K562 (cell line): ENCODE results near the gene RETSAT. TPM values are rescaled to one million over a fixed set of nuclear protein-coding genes. Genes with fewer than 3 reads are reported as not detected.

ENCODE experiments used
- ARID3A ChIP-seq: IDR thresholded peaks from 2 replicates; pipeline ENCODE4 v1.6.1; 2012; ENCODE audit warnings: low read depth, low read length, improper control_type of control experiment, borderline replicate concordance
- ATF7 ChIP-seq: fragments of 450-650 bp; IDR thresholded peaks from 2 replicates; pipeline ENCODE4 v1.7.1; 2014; ENCODE audit warnings: mild to moderate bottlenecking, moderate library complexity
- CAMTA2 ChIP-seq: fragments of 250-450 bp; sonication (Bioruptor Pico); conservative IDR thresholded peaks from 2 replicates; pipeline ENCODE4 v1.5.1; 2022
- E2F6 ChIP-seq, 2 experiments: IDR thresholded peaks; 2 replicates each; pipeline ENCODE4 v1.6.1; 2011; ENCODE audit warnings: borderline replicate concordance in 1 of 2, control low read depth in 1 of 2, low read depth in 1 of 2, low read length in 1 of 2, mild to moderate bottlenecking in 1 of 2, mixed read lengths in 1 of 2, moderate library complexity in 1 of 2; ENCODE audit not compliant: insufficient read depth in 1 of 2, insufficient read length in 1 of 2, poor library complexity in 1 of 2, severe bottlenecking in 1 of 2; ENCODE audit errors: extremely low read depth in 1 of 2
- ETV1 ChIP-seq: fragments of 450-650 bp; conservative IDR thresholded peaks from 2 replicates; pipeline ENCODE4 v1.6.1; 2016; ENCODE audit warnings: missing genetic modification characterization, control low read depth, low read depth, missing compliant biosample characterization
- KLF16 ChIP-seq: IDR thresholded peaks from 2 replicates; pipeline ENCODE4 v1.6.1; 2016; ENCODE audit warnings: antibody characterized with exemption
- NEUROD1 ChIP-seq: fragments of 150-350 bp; IDR thresholded peaks from 2 replicates; pipeline ENCODE4 v1.6.1; 2014; ENCODE audit warnings: borderline replicate concordance, low read length, low read depth; ENCODE audit not compliant: partially characterized antibody
- SAP30 ChIP-seq: fragments of 200-600 bp; sonication (generic); IDR thresholded peaks from 2 replicates; pipeline ENCODE4 v1.6.1; 2012; ENCODE audit warnings: borderline replicate concordance, low read depth, mild to moderate bottlenecking, moderate library complexity, low read length, control low read depth, inconsistent platforms; ENCODE audit not compliant: insufficient read depth, poor library complexity, severe bottlenecking
- SREBF1 ChIP-seq: fragments of 150-350 bp; IDR thresholded peaks from 2 replicates; pipeline ENCODE4 v1.6.1; 2014; ENCODE audit warnings: antibody characterized with exemption, low read depth, low read length, borderline replicate concordance
- TAF1 ChIP-seq: IDR thresholded peaks from 2 replicates; pipeline ENCODE4 v1.6.1; 2011; ENCODE audit warnings: mild to moderate bottlenecking, low read length, moderate library complexity; ENCODE audit not compliant: insufficient read depth, control insufficient read depth, severe bottlenecking; ENCODE audit errors: extremely low read depth
- ZNF263 ChIP-seq: sonication (generic); formaldehyde crosslinking; IDR thresholded peaks from 2 replicates; pipeline ENCODE4 v1.8.0; 2022; ENCODE audit warnings: mild to moderate bottlenecking, missing genetic modification reagents, borderline replicate concordance
- ZNF407 ChIP-seq: fragments of 450-650 bp; IDR thresholded peaks from 2 replicates; pipeline ENCODE4 v1.6.1; 2016; ENCODE audit warnings: low read depth
- polyA plus RNA-seq, 8 experiments: library from polyadenylated mRNA; depleted of rRNA in 4 of 8; stranded (reverse) in 5 of 8; unstranded in 3 of 8; fragments of >200 nt; fragmentation: Nextera tagmentation in 2 of 8; fragmentation: Illumina TruSeq in 1 of 8; extraction: Ambion mirVana in 2 of 8; extraction: Trizol in 1 of 8; gene quantifications; 2 replicates each; pipeline versions ENCODE4 v1.2.1 to v1.2.3, GENCODE V29; 2011 to 2014; ENCODE audit warnings: inconsistent platforms in 1 of 8, missing spikeins in 1 of 8
- total RNA-seq, 7 experiments: library from RNA; depleted of rRNA in 6 of 7; stranded (reverse); fragments of >200 nt in 6 of 7; fragmentation: Illumina TruSeq in 2 of 7; extraction: Trizol in 2 of 7; gene quantifications; 2 replicates each; pipeline versions ENCODE4 v1.2.1 to v1.2.3, GENCODE V29; 2011 to 2021; ENCODE audit warnings: low replicate concordance in 1 of 7
- TF ChIP-seq, protein P1 (sequence below): fragments of 450-650 bp; IDR thresholded peaks from 2 replicates; pipeline ENCODE4 v1.6.1; 2016

Gene RETSAT
- total and polyA plus RNA-seq, 9 of the 15 experiments (the other 6 are each of a cell fraction or from before 2014, with no cell fraction given): 1.9 to 21.6 (median 16.5) TPM

- TF ChIP-seq ZNF407 (peak; percentile 100), TAF1 (peak; percentile 87), CAMTA2 (CRISPR knock-in tag) (no peak), ETV1 (tag) (peak; percentile 71), KLF16 (peak; percentile 82), E2F6 (IDR thresholded peaks at IDR 0.05; ENCODE audit: borderline replicate concordance in 1 of 2, extremely low read depth in 1 of 2, insufficient read depth in 1 of 2, insufficient read length in 1 of 2, low read depth in 1 of 2, low read length in 1 of 2, poor library complexity in 1 of 2, severe bottlenecking in 1 of 2) (peak in 1 of 2 experiments; percentile 42), ATF7 (peak; percentile 80), SAP30 (peak; percentile 34), SREBF1 (peak; percentile 92; the same call in 1 of the 2 replicates), ARID3A (peak; percentile 58; the same call in 1 of the 2 replicates), NEUROD1 (peak; percentile 72), ZNF263 (CRISPR knock-in tag) (peak; percentile 15; the same call in 1 of the 2 replicates)
- TF ChIP-seq, protein P1, sequence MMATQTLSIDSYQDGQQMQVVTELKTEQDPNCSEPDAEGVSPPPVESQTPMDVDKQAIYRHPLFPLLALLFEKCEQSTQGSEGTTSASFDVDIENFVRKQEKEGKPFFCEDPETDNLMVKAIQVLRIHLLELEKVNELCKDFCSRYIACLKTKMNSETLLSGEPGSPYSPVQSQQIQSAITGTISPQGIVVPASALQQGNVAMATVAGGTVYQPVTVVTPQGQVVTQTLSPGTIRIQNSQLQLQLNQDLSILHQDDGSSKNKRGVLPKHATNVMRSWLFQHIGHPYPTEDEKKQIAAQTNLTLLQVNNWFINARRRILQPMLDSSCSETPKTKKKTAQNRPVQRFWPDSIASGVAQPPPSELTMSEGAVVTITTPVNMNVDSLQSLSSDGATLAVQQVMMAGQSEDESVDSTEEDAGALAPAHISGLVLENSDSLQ: peak; percentile 54; the same call in 1 of the 2 replicates
Measured at GRCh38 chr2:85354286-85355072, at the start of gene RETSAT, which contains the start of gene ELMOD3 (continued).
